ENCODE measurements around the gene DPYSL5.

The DPYSL5 gene

GRCh38 chr2:26982102-26982742 is 134.3 kb downstream of the DPYSL5 start:
- no peak for DNase-seq (ENCODE audit: low read depth, low spot score)
- no peak overlapping the region for H3K27ac ChIP-seq

- no peak overlapping the region for H3K27ac ChIP-seq
- DNase-seq (ENCODE audit: low read depth, low spot score), result no peak
Measured at GRCh38 chr2:26983746-26984145, 135.8 kb downstream of the DPYSL5 start.

- DNase-seq (ENCODE audit: low read depth, low spot score), result no peak
- H3K27ac ChIP-seq, result no peak overlapping the region
Measured at GRCh38 chr2:26985807-26986206, 137.9 kb downstream of the DPYSL5 start.

- DNase-seq (ENCODE audit: low read depth, low spot score), result no peak
- H3K27ac ChIP-seq, result no peak overlapping the region
Measured at GRCh38 chr2:26986576-26986975, 138.6 kb downstream of the DPYSL5 start.

- no peak for DNase-seq (ENCODE audit: low read depth, low spot score)
- no peak overlapping the region for H3K27ac ChIP-seq
Measured at GRCh38 chr2:26988058-26988860, 140.3 kb downstream of the DPYSL5 start.

- no peak for DNase-seq (ENCODE audit: low read depth, low spot score)
- no peak overlapping the region for H3K27ac ChIP-seq
Measured at GRCh38 chr2:26989156-26989555, 141.2 kb downstream of the DPYSL5 start.

- no peak for DNase-seq (ENCODE audit: low read depth, low spot score)
- H3K27ac ChIP-seq, result no peak overlapping the region
Measured at GRCh38 chr2:26991717-26992116, 143.8 kb downstream of the DPYSL5 start.

- H3K27ac ChIP-seq, result no peak overlapping the region
- no peak for DNase-seq (ENCODE audit: low read depth, low spot score)
Measured at GRCh38 chr2:26993768-26994167, 145.8 kb downstream of the DPYSL5 start.

GRCh38 chr2:26994983-26995382 is 147.1 kb downstream of the DPYSL5 start:
- H3K27ac ChIP-seq, result no peak overlapping the region
- DNase-seq (ENCODE audit: low read depth, low spot score), result no peak

GRCh38 chr2:26997394-26997793 is 149.5 kb downstream of the DPYSL5 start:
- H3K27ac ChIP-seq, result no peak overlapping the region
- DNase-seq (ENCODE audit: low read depth, low spot score), result no peak

- no peak overlapping the region for H3K27ac ChIP-seq
- no peak for DNase-seq (ENCODE audit: low read depth, low spot score)
Measured at GRCh38 chr2:26998323-26998722, 150.4 kb downstream of the DPYSL5 start.

Measured in epithelial cell of prostate (primary cell).